IgD-negative memory B cell (primary cell): ENCODE measurements around the gene FNBP1L. TPM values are rescaled to one million over a fixed set of nuclear protein-coding genes. Genes with fewer than 3 reads are reported as not detected.
"Not testable (repeated sequence)": the region's sequence is repeated elsewhere in the genome, so short reads cannot be mapped to it uniquely, and the experiment has no call there.

Experiments
- H3K27ac Mint-ChIP-seq, 3 donors: one replicate each; pipeline ENCODE4 v1.8.0; 2020 to 2022; ENCODE audit warnings: mild to moderate bottlenecking in 3 of 3, mixed read lengths in 3 of 3, moderate library complexity in 1 of 3
- H3K27me3 Mint-ChIP-seq: one replicate; pipeline ENCODE4 v1.8.0; 2021; ENCODE audit warnings: mixed read lengths
- H3K36me3 Mint-ChIP-seq: one replicate; pipeline ENCODE4 v1.8.0; 2020; ENCODE audit warnings: mild to moderate bottlenecking, mixed read lengths
- H3K4me1 Mint-ChIP-seq, 3 donors: one replicate each; pipeline ENCODE4 v1.8.0; 2020 to 2022; ENCODE audit warnings: mixed read lengths in 3 of 3, mild to moderate bottlenecking in 1 of 3
- H3K4me3 Mint-ChIP-seq, 4 donors: one replicate each; pipeline ENCODE4 v1.8.0; 2020 to 2022; ENCODE audit warnings: mild to moderate bottlenecking in 4 of 4, mixed read lengths in 4 of 4, moderate library complexity in 3 of 4
- H3K9me3 Mint-ChIP-seq, 3 donors: one replicate each; pipeline ENCODE4 v1.8.0; 2020 to 2021; ENCODE audit warnings: mixed read lengths in 3 of 3, mild to moderate bottlenecking in 1 of 3
- polyA plus RNA-seq: library from polyadenylated mRNA; unstranded; fragments of 300-500 nt; fragmentation: Illumina TruSeq; gene quantifications from one replicate; pipeline ENCODE4 v1.2.3, GENCODE V29; 2021

FNBP1L gene
- polyA plus RNA-seq, 1 donor from 2014 or later, result 1.5 TPM

GRCh38 chr1:93549811-93550210 is 101.9 kb downstream of the FNBP1L start:
- H3K9me3 Mint-ChIP-seq, result no peaks in the 10 kb centered on the region
- H3K27ac Mint-ChIP-seq, result no peak overlapping the region
- no peak overlapping the region for H3K4me3 Mint-ChIP-seq
- peaks cover 6% of the 10 kb centered on the region for H3K36me3 Mint-ChIP-seq
- no peaks in the 10 kb centered on the region for H3K4me1 Mint-ChIP-seq
- no peaks in the 10 kb centered on the region for H3K27me3 Mint-ChIP-seq

GRCh38 chr1:93552741-93553455 is 105.0 kb downstream of the FNBP1L start:
- Mint-ChIP-seq H3K36me3 (peaks cover 3% of the 10 kb centered on the region), H3K4me1 (peaks cover 0 to 2% (median under 1%) of the 10 kb centered on the region in 3 donors), H3K9me3 (no peaks in the 10 kb centered on the region), H3K27me3 (no peaks in the 10 kb centered on the region), H3K4me3 (no peak overlapping the region), H3K27ac (no peak overlapping the region)

- H3K9me3 Mint-ChIP-seq, H3K4me3 Mint-ChIP-seq, H3K27ac Mint-ChIP-seq, H3K27me3 Mint-ChIP-seq, H3K36me3 Mint-ChIP-seq, H3K4me1 Mint-ChIP-seq: not testable (repeated sequence)
Observed at GRCh38 chr1:93553886-93554490, 106.1 kb downstream of the FNBP1L start.

- H3K9me3 Mint-ChIP-seq, result no peaks in the 10 kb centered on the region
- no peaks in the 10 kb centered on the region for H3K27me3 Mint-ChIP-seq
- peaks cover 12 to 17% (median 12%) of the 10 kb centered on the region in 3 donors for H3K4me1 Mint-ChIP-seq
- no peak overlapping the region for H3K4me3 Mint-ChIP-seq
- peak overlapping the region in 1 of 3 donors; percentile 41 for H3K27ac Mint-ChIP-seq
- peaks cover 5% of the 10 kb centered on the region for H3K36me3 Mint-ChIP-seq
Observed at GRCh38 chr1:93554883-93555872, 107.3 kb downstream of the FNBP1L start.

GRCh38 chr1:93556291-93556690 is 108.4 kb downstream of the FNBP1L start:
- Mint-ChIP-seq H3K27ac (no peak overlapping the region), H3K9me3 (no peaks in the 10 kb centered on the region), H3K4me1 (peaks cover 12 to 17% (median 12%) of the 10 kb centered on the region in 3 donors), H3K4me3 (no peak overlapping the region), H3K27me3 (no peaks in the 10 kb centered on the region), H3K36me3 (peaks cover 5% of the 10 kb centered on the region)

GRCh38 chr1:93559045-93559444 is 111.1 kb downstream of the FNBP1L start:
- Mint-ChIP-seq H3K4me1 (peaks cover 12 to 17% (median 12%) of the 10 kb centered on the region in 3 donors), H3K4me3 (peak overlapping the region in 2 of 4 donors; percentile 35 to 65), H3K27me3 (no peaks in the 10 kb centered on the region), H3K9me3 (no peaks in the 10 kb centered on the region), H3K36me3 (peaks cover 15% of the 10 kb centered on the region), H3K27ac (no peak overlapping the region)

GRCh38 chr1:93559695-93560094 is 111.8 kb downstream of the FNBP1L start:
- H3K36me3 Mint-ChIP-seq, result peaks cover 15% of the 10 kb centered on the region

GRCh38 chr1:93565496-93566206 is 117.7 kb downstream of the FNBP1L start:
- no peaks in the 10 kb centered on the region for H3K4me1 Mint-ChIP-seq
- H3K27ac Mint-ChIP-seq, result peak overlapping the region in 1 of 3 donors; percentile 81
- H3K9me3 Mint-ChIP-seq, result no peaks in the 10 kb centered on the region
- peaks cover 16% of the 10 kb centered on the region for H3K36me3 Mint-ChIP-seq
- H3K27me3 Mint-ChIP-seq, result no peaks in the 10 kb centered on the region
- H3K4me3 Mint-ChIP-seq, result no peak overlapping the region

More at GRCh38 chr1:93559695-93560094, 111.8 kb downstream of the FNBP1L start:
- no peak overlapping the region for H3K27ac Mint-ChIP-seq
- H3K4me3 Mint-ChIP-seq, result peak overlapping the region in 1 of 4 donors; percentile 35
- no peaks in the 10 kb centered on the region for H3K9me3 Mint-ChIP-seq
- peaks cover 12 to 17% (median 12%) of the 10 kb centered on the region in 3 donors for H3K4me1 Mint-ChIP-seq
- no peaks in the 10 kb centered on the region for H3K27me3 Mint-ChIP-seq

GRCh38 chr1:93566227-93566626 is 118.3 kb downstream of the FNBP1L start:
- peak overlapping the region in 1 of 4 donors; percentile 75 for H3K4me3 Mint-ChIP-seq
- peaks cover 16% of the 10 kb centered on the region for H3K36me3 Mint-ChIP-seq
- no peaks in the 10 kb centered on the region for H3K27me3 Mint-ChIP-seq
- H3K4me1 Mint-ChIP-seq, result no peaks in the 10 kb centered on the region
- H3K9me3 Mint-ChIP-seq, result no peaks in the 10 kb centered on the region
- peak overlapping the region in 1 of 3 donors; percentile 81 for H3K27ac Mint-ChIP-seq

GRCh38 chr1:93567255-93567918 is 119.5 kb downstream of the FNBP1L start:
- Mint-ChIP-seq H3K36me3 (peaks cover 11% of the 10 kb centered on the region), H3K4me1 (no peaks in the 10 kb centered on the region), H3K9me3 (no peaks in the 10 kb centered on the region), H3K4me3 (no peak overlapping the region), H3K27me3 (no peaks in the 10 kb centered on the region), H3K27ac (no peak overlapping the region)

- H3K36me3 Mint-ChIP-seq, result peaks cover 8% of the 10 kb centered on the region
- peak overlapping the region in 2 of 3 donors; percentile 10 to 31 for H3K27ac Mint-ChIP-seq
- no peaks in the 10 kb centered on the region for H3K27me3 Mint-ChIP-seq
- H3K4me1 Mint-ChIP-seq, result no peaks in the 10 kb centered on the region
- H3K9me3 Mint-ChIP-seq, result no peaks in the 10 kb centered on the region
- no peak overlapping the region for H3K4me3 Mint-ChIP-seq
Observed at GRCh38 chr1:93569489-93569888, 121.6 kb downstream of the FNBP1L start.

GRCh38 chr1:93571623-93572310 is 123.8 kb downstream of the FNBP1L start:
- peaks cover 8% of the 10 kb centered on the region for H3K36me3 Mint-ChIP-seq
- H3K4me1 Mint-ChIP-seq, result no peaks in the 10 kb centered on the region
- H3K9me3 Mint-ChIP-seq, result no peaks in the 10 kb centered on the region
- H3K27ac Mint-ChIP-seq, result no peak overlapping the region
- H3K4me3 Mint-ChIP-seq, result no peak overlapping the region
- no peaks in the 10 kb centered on the region for H3K27me3 Mint-ChIP-seq

- peaks cover 0 to 1% (median 0%) of the 10 kb centered on the region in 3 donors for H3K4me1 Mint-ChIP-seq
- no peaks in the 10 kb centered on the region for H3K27me3 Mint-ChIP-seq
- no peaks in the 10 kb centered on the region for H3K9me3 Mint-ChIP-seq
- H3K4me3 Mint-ChIP-seq, result no peak overlapping the region
- peaks cover 8% of the 10 kb centered on the region for H3K36me3 Mint-ChIP-seq
- H3K27ac Mint-ChIP-seq, result peak overlapping the region in 1 of 3 donors; percentile 73
Observed at GRCh38 chr1:93573940-93574469, 126.1 kb downstream of the FNBP1L start.
